ENCODE data around the gene SLC11A1.
A peak's percentile ranks its signal among the peaks of the same experiment; 100 is the strongest.

Gene SLC11A1

DNA sequence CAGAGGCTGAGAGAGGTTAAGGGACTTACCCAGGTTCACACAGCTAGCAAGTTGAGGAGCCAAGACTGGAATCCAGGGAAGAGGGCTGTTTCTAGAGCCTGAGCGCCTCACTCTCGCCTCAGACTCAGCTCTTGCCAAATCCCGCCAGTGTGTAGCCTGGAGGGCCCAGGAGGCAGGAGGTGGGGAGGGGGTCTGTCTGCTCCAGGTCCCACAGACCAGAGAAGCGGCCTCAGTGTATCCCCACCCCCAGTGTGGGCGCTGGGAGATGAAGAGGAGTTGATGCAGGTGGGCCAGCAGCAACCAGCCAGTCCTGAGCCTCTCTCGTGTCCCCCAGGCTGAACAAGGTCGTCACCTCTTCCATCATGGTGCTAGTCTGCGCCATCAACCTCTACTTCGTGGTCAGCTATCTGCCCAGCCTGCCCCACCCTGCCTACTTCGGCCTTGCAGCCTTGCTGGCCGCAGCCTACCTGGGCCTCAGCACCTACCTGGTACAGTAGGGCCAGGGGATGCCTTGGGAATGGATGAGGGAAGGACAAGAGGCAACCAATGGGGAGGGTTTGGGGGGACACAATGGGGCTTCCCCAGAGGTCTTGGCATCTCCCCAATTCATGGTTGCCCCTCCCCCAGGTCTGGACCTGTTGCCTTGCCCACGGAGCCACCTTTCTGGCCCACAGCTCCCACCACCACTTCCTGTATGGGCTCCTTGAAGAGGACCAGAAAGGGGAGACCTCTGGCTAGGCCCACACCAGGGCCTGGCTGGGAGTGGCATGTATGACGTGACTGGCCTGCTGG lies 12.4 kb downstream of the SLC11A1 start:
- no peak for DNase-seq (ENCODE audit: low spot score)

DNA sequence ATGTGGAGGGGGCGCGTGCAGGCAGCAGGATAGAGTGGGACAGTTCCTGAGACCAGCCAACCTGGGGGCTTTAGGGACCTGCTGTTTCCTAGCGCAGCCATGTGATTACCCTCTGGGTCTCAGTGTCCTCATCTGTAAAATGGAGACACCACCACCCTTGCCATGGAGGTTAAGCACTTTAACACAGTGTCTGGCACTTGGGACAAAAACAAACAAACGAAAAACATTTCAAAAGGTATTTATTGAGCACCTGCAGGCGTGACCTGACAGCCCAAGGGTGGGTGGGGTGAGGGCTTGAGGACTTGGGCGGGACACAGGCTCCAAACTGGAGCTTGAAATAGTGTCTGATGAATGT lies 13.0 kb downstream of the SLC11A1 start:
- no peak for DNase-seq (ENCODE audit: low spot score)

DNA sequence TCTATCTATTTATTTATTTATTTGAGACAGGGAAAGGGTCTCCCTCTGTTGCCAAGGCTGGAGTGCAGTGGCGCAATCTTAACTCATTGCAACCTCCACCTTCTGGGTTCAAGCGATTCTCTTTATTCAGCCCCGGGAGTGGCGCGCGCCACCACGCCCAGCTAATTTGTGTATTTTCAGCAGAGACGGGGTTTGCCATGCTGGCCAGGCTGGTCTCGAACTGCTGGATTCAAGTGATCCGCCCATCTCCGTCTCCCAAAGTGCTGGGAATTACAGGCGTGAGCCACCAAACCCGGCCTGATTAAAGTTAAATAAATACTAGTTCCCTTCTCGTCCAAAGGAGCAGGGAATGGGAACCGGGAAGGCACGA lies 13.4 kb downstream of the SLC11A1 start:
- DNase-seq (ENCODE audit: low spot score): no peak

DNA sequence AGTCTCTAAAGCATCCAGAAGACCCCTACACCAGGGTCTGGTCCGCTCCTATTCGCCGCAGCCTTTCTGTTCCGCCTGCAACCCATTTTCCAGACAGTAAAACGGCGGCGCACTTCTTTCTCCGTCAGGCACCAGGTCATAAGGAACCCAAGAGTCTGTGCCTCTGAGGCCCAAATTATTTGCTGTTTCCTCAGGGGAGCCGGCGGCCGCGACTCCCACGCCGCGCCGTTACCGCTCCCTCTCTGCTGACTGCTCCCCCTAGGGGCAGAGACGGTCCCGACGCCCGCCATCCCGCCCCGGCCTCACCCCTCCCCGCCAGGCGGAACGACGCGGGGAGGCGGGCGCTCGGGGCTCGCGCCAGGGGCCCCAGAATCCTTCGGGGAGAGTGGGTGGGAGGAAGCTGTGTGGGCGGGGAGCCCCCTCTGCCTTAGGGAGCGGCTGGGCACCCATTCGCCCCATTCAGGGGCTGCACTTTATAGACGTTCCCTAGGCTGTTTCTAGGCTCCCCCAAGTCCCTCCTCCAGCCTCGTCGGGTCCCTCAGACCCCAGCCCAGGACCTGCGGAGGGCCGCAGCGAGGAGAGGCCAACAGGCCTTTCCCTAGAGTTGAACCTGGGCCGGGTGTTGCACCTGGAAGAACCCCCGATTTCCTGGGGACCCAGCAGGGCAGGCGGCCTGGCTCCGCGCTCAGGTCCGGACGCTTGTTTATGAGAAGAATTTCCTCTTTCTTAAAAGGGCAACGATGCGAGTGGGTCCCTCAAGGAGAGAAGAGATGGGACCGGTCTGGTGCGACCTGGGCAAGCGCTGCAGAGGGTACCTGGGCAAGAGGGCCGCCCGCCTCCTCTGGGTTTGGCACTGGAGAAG lies 14.0 kb downstream of the SLC11A1 start:
- peak; percentile 80 for DNase-seq (ENCODE audit: low spot score)

DNA sequence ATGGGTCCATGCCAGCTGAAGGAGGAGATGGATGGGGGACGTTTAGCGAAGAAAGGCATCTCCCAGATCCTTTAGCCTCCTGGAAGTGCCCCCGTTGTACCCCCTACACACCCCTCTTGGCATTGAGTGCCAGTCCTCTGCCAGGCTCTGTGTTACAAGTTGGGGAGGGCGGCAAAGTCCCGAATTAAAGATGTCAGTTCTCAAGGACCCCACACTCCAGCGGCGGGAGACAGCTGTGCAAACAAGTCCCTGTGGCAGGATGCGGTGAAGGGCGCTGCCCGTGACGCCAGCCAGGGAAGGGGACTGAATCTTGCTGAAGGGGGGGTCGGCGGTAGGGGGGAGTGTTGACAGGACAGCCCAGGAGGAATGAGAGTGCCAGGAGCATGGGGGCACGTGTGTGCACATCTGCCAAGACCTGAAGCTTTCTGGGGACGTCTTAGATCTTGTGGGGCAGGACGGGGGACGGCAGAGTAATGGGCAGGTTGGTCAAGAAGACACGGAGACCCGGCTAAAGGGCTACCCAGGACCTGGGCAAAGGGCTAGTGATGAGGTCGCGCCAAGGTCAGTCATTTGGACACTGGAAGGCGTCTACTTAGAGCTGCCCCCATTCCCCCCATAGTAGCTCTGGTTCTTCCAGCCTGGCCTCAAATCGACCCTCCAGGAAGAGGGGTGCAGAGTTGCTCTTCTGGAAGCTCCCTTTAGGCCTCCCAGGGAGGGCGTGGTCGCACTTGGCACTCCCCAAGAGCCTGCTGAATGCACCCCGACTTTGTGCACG lies 14.8 kb downstream of the SLC11A1 start:
- DNase-seq (ENCODE audit: low spot score): peak; percentile 39

DNA sequence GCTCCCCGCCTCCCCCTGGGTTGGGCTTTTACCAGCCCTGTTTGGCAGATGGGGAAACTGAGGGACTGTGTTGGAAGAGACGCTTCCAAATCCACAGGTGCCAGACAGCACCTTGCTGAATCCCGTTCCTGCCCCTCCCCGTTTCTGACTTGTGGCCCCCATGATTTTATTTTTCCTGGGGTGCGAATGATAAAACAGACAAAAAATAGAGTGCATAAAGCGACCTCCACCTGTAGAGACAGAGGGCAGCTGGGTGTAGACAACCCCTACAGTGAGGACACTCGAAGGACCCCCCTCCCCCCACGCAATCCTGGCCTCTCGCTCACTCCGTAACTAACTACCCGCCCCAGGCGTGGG lies 15.4 kb downstream of the SLC11A1 start:
- no peak for DNase-seq (ENCODE audit: low spot score)

DNA sequence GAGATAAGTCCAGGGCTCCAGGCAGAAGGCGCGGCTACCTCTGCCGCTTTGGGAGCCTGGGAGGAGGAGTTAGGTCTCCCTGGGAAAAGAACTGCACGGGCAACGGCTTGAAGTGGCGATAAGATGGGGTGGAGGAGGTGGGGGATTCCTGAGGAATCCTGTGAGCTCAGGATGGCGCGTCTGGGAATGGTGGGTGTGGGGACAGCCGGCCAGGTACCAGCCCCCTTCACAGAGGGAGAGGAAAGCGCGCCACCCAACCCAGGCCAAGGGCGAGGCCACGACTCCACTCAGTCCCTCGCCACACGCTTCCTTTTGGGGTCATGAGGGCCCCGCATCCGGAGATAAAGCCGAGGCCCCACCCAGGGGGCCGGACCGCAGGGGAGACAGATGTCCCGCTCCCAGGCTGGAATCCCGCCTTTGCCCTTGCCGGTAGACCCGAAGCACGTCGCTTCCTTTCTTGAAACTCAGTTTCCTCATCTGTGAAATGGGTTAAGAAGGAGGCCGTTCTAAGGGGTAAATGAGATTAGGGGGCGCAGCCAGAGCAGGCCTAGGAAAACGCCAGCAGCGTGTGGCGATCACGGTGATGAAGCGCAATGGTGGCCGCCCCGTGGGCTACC lies 15.9 kb downstream of the SLC11A1 start:
- peak; percentile 72 for DNase-seq (ENCODE audit: low spot score)

DNA sequence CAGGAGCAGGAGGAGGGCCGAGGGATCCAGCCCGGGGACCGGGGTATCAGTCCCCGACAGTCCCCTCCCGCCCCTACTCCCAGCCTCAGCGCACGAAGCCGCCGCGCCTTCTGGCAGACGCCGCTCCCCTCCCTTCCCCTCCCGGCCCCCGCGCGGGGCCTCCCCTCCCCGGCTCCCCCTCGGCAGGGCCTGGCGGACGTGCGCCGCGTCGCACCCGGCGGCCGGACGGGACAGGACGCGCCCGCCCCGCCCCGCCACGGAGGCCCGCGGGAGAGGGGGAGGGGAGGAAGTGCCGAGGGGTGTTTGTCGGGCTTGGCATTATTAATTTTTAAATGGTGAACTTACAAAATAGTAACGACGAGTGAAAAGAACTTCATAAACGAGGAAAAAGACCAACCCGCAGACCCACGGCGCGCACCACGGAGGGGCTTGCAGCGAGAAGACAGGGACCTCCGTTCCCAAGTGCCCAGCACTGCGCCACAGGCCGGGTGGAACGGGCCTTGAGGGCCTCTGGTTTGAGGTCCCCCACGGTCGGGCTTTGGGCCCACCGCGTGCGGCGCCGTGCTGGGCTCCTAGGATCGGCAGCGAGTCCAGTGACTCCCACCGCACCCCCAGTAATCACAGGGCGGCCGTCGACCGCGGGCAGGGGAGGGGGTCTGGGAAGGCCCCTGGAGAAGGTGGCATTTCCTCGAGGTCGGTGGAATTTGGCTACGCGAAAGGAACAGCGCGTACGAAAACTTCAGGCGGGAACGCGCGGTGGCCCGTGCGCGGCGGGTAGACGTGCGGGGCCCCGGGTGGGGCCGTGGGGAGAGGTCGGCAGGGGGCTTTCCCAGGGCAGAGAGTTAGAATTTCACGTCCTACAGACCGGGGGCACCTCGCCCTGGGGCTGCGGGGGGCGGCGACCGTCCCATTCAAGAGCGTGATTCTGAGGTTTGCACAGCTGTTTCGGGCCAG lies 16.6 kb downstream of the SLC11A1 start:
- DNase-seq (ENCODE audit: low spot score): peak; percentile 73

DNA sequence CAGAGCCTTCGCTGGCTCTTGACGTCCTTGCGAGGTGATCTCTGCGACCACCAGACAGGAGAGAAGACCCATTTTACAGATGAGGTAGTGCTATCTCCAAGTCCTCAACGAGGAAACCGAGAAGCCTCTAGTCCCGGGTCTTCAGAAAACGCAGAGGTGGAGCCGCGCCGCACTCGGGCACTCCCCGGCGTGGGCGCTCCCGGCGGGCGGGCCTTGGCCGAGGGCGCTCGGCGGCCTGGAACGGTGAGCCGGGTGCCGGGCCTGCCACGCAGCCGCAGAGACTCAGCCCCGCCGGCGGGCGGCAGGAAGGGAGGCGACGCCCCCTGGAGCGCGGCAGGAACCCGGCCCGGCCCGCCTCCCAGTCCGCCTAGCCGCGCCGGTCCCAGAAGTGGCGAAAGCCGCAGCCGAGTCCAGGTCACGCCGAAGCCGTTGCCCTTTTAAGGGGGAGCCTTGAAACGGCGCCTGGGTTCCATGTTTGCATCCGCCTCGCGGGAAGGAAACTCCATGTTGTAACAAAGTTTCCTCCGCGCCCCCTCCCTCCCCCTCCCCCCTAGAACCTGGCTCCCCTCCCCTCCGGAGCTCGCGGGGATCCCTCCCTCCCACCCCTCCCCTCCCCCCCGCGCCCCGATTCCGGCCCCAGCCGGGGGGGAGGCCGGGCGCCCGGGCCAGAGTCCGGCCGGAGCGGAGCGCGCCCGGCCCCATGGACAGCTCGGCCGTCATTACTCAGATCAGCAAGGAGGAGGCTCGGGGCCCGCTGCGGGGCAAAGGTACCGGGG lies 17.5 kb downstream of the SLC11A1 start, which contains the start of gene CTDSP1:
Gene CTDSP1 (plus strand): TSS at position 478 of the 776 bp plus-strand sequence. CDS start 223 bp downstream, at position 701.
- DNase-seq (ENCODE audit: low spot score): peak; percentile 92

DNA sequence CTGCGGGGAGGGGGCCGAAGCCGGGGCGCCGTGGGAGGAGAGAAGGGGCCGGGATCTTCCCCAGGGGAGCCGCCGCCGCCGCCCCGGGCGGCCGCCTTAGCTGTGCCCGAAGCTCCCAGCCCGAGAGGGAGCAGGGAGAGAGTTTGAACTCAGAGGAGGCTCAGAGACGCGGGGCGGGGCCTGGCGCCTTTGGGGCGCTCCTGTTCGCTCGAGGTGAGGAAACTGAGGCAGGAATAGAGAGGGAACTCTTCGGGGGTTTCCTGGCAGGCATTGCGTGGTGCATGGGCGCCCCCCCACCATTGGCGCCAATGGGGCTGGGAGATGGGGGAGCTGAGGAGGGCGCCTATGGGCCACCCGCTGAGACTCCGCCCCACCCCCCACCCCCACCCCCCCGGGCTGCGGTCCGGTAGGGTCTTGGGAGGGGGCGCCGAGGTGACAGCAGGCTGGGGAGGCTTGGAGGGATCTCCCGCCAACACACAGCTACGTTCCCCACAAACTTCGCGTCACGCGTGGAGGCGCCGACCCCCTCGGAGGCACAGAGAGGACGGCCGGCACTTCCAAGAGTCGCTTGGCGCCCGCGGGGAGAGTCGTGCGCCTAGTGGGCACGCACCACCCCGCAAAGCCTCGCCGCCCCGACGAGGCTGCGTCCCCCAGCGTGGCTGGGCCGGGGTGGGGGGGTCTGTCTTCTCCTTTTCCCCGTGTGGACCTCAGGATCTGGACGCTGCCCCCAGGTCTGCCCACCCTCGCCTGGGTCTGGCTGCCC lies 18.3 kb downstream of the SLC11A1 start:
- peak; percentile 73 for DNase-seq (ENCODE audit: low spot score)

DNA sequence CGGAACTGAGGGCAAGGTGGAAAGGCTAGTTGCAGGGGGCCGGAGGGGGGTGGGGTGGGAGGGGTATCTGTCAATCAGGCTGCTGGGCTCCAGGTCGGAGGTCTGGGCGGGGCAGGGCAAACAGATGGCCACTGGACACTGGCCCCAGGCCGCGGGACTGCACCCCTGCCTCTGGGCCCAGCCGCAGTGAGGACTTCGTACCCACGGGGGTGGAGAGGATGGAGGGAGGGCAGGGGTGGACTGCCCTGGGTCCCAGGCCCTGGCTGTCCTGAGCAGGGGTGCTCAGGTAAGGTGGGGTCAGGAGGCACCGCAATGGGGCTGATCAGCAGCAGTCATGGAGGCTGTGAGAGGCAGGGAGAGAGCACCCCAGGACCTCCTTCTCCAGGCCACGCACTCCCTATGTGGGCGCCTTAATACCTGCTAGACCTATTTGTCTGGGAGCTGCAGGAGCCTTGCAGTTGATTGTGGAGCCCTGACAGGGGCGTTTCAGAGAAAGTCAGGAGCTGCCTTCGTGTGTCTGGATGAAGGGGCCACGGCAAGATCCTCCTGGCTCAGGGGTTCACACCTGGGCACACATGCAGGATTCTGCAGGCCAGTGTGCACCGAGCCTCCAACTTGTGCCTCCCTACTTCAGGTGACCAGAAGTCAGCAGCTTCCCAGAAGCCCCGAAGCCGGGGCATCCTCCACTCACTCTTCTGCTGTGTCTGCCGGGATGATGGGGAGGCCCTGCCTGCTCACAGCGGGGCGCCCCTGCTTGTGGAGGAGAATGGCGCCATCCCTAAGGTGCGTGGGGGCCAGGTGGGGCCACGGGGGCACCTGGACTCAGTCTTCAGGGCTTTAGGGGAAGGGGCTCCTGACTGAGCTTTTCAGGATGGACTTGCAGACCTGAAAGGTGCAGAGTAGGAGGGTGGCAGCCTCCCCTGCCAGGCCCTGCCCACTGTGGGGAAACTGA lies 19.1 kb downstream of the SLC11A1 start:
- DNase-seq (ENCODE audit: low spot score): peak; percentile 95

DNA sequence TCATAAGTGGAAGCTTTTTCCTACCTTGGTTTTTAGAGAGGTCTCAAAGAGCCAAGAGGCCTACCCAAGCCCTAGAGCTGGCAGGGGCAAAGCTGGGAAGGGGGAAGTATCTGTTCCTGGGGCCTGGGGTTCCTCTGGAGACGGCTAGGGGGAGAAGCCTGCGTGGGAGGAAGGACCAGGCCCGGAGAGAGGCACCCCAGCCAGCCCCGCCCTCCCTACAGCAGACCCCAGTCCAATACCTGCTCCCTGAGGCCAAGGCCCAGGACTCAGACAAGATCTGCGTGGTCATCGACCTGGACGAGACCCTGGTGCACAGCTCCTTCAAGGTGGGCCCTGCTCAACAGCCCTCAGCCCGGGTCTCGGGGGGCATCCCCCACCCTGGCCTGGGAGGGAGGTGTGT lies 19.8 kb downstream of the SLC11A1 start:
- no peak for DNase-seq (ENCODE audit: low spot score)

DNA sequence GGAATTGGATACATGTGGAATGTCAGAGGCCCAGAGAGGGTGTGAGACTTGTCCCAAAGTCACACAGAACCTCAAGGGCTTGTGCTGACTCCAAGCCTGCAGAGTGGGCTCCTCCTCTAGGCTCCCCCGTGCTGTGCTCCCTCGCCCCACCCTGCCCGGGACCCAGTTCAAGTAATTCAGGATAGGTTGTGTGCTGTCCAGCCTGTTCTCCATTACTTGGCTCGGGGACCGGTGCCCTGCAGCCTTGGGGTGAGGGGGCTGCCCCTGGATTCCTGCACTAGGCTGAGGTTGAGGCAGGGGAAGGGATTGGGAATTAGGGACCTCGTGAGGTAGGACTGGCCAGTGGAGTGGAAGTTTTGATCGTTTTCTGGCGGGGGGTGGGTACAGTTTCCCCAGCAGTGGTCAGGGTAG lies 20.4 kb downstream of the SLC11A1 start:
- DNase-seq (ENCODE audit: low spot score): no peak

DNA sequence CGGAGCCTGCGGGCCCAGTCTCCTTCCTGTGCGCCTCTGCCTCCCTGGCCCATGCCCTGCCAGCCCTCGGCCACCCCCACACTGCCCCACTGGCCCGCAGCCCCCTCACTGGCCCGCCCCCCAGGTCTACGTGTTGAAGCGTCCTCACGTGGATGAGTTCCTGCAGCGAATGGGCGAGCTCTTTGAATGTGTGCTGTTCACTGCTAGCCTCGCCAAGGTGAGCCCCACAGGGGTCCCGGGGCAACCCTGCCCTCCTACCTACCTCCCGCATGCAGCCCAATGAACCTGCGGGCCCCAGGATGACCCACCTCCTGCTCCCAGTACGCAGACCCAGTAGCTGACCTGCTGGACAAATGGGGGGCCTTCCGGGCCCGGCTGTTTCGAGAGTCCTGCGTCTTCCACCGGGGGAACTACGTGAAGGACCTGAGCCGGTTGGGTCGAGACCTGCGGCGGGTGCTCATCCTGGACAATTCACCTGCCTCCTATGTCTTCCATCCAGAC lies 20.9 kb downstream of the SLC11A1 start:
- no peak for DNase-seq (ENCODE audit: low spot score)

DNA sequence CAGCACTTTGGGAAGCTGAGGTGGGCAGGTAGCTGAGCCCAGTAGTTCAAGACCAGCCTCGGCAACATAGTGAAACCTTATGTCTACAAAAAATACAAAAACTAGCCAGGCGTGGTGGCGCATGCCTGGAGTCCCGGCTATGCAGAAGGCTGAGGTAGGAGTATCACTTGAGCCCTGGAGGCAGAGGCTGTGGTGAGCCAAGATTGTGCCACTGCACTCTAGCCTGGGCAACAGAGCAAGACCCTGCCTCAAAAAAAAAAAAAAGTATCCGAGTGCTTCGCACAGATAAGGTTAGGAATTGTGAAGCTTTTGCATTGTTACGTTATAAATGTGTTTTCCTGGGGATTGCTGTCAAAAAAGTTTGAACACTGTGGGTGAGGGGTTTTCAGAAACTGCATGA lies 21.7 kb downstream of the SLC11A1 start:
- no peak for DNase-seq (ENCODE audit: low spot score)

DNA sequence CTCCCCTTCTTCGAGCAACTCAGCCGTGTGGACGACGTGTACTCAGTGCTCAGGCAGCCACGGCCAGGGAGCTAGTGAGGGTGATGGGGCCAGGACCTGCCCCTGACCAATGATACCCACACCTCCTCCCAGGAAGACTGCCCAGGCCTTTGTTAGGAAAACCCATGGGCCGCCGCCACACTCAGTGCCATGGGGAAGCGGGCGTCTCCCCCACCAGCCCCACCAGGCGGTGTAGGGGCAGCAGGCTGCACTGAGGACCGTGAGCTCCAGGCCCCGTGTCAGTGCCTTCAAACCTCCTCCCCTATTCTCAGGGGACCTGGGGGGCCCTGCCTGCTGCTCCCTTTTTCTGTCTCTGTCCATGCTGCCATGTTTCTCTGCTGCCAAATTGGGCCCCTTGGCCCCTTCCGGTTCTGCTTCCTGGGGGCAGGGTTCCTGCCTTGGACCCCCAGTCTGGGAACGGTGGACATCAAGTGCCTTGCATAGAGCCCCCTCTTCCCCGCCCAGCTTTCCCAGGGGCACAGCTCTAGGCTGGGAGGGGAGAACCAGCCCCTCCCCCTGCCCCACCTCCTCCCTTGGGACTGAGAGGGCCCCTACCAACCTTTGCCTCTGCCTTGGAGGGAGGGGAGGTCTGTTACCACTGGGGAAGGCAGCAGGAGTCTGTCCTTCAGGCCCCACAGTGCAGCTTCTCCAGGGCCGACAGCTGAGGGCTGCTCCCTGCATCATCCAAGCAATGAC lies 22.4 kb downstream of the SLC11A1 start:
- no peak for DNase-seq (ENCODE audit: low spot score)

DNA sequence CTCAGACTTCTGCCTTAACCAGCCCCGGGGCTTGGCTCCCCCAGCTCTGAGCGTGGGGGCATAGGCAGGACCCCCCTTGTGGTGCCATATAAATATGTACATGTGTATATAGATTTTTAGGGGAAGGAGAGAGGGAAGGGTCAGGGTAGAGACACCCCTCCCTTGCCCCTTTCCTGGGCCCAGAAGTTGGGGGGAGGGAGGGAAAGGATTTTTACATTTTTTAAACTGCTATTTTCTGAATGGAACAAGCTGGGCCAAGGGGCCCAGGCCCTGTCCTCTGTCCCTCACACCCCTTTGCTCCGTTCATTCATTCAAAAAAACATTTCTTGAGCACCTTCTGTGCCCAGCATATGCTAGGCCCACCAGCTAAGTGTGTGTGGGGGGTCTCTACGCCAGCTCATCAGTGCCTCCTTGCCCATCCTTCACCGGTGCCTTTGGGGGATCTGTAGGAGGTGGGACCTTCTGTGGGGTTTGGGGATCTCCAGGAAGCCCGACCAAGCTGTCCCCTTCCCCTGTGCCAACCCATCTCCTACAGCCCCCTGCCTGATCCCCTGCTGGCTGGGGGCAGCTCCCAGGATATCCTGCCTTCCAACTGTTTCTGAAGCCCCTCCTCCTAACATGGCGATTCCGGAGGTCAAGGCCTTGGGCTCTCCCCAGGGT lies 23.1 kb downstream of the SLC11A1 start:
- DNase-seq (ENCODE audit: low spot score): no peak
